Mesodermal cell (in vitro differentiated cells): ENCODE data around the gene PRODH2.

ENCODE experiments used
- H3K27ac ChIP-seq: 2 replicates; pipeline ENCODE4 v1.7.0; 2013; ENCODE audit warnings: mild to moderate bottlenecking, low read depth, low read length, moderate library complexity; ENCODE audit not compliant: severe bottlenecking
- H3K36me3 ChIP-seq: 2 replicates; pipeline ENCODE4 v1.7.1; 2013; ENCODE audit warnings: mild to moderate bottlenecking, low read length, moderate library complexity; ENCODE audit not compliant: control insufficient read depth, insufficient read depth
- H3K4me1 ChIP-seq: one replicate; pipeline ENCODE4 v1.7.1; 2013; ENCODE audit warnings: mild to moderate bottlenecking, low read length; ENCODE audit not compliant: insufficient read depth, control insufficient read depth, poor library complexity, severe bottlenecking
- H3K4me3 ChIP-seq: 2 replicates; pipeline ENCODE4 v1.7.0; 2013; ENCODE audit warnings: low read length, control low read depth, mild to moderate bottlenecking; ENCODE audit not compliant: insufficient read depth, poor library complexity, severe bottlenecking; ENCODE audit errors: extremely low read depth
- H3K9me3 ChIP-seq: 2 replicates; pipeline ENCODE4 v1.7.1; 2013; ENCODE audit warnings: mild to moderate bottlenecking, low read length, moderate library complexity; ENCODE audit not compliant: control insufficient read depth
- WGBS, 2 experiments: methylation state at CpG; one replicate each; pipeline ENCODE4 v1.1.5; 2013; ENCODE audit warnings: missing lambda C conversion rate in 2 of 2; ENCODE audit not compliant: insufficient coverage in 2 of 2; 5-methylcytosine and 5-hydroxymethylcytosine counted together

PRODH2 gene

GRCh38 chr19:35786299-35787160 is 26.1 kb downstream of the PRODH2 start:
- Histone ChIP-seq H3K27ac (no peak overlapping the region), H3K9me3 (no peaks in the 10 kb centered on the region), H3K4me3 (no peak overlapping the region), H3K4me1 (peaks cover 4% of the 10 kb centered on the region), H3K36me3 (peaks cover 12% of the 10 kb centered on the region)
- WGBS, 2 experiments = 94 to 97% methylated on average over 19 to 24 of the region's 31 CpGs

- H3K9me3 ChIP-seq = no peaks in the 10 kb centered on the region
- no peak overlapping the region for H3K4me3 ChIP-seq
- peaks cover 4% of the 10 kb centered on the region for H3K4me1 ChIP-seq
- H3K36me3 ChIP-seq = peaks cover 17% of the 10 kb centered on the region
- 78 to 97% methylated on average over 6 to 10 of the region's 10 CpGs for WGBS, 2 experiments
- H3K27ac ChIP-seq = no peak overlapping the region
Measured at GRCh38 chr19:35785339-35785627, 27.4 kb downstream of the PRODH2 start.

- Histone ChIP-seq H3K27ac (no peak overlapping the region), H3K4me3 (no peak overlapping the region), H3K9me3 (no peaks in the 10 kb centered on the region), H3K36me3 (peaks cover 22% of the 10 kb centered on the region), H3K4me1 (peaks cover 4% of the 10 kb centered on the region)
- WGBS, 2 experiments = 47 to 55% methylated on average over 25 to 36 of the region's 45 CpGs
Measured at GRCh38 chr19:35784503-35785338, 27.9 kb downstream of the PRODH2 start.

GRCh38 chr19:35783469-35784434 is 28.9 kb downstream of the PRODH2 start:
- WGBS, 2 experiments = 69 to 81% methylated on average over 14 to 23 of the region's 28 CpGs
- no peaks in the 10 kb centered on the region for H3K9me3 ChIP-seq

GRCh38 chr19:35782589-35782988 is 30.1 kb downstream of the PRODH2 start:
- H3K9me3 ChIP-seq = no peaks in the 10 kb centered on the region
- 90 to 100% methylated on average over 7 to 9 of the region's 12 CpGs for WGBS, 2 experiments
- no peak overlapping the region for H3K4me3 ChIP-seq
- no peak overlapping the region for H3K27ac ChIP-seq
- peaks cover 31% of the 10 kb centered on the region for H3K36me3 ChIP-seq
- H3K4me1 ChIP-seq = peaks cover 6% of the 10 kb centered on the region

More at GRCh38 chr19:35783469-35784434, 28.9 kb downstream of the PRODH2 start:
- Histone ChIP-seq H3K4me3 (no peak overlapping the region), H3K27ac (no peak overlapping the region), H3K4me1 (peaks cover 4% of the 10 kb centered on the region), H3K36me3 (peaks cover 24% of the 10 kb centered on the region)

GRCh38 chr19:35781650-35782049 is 31.0 kb downstream of the PRODH2 start:
- no peak overlapping the region for H3K4me3 ChIP-seq
- peaks cover 31% of the 10 kb centered on the region for H3K36me3 ChIP-seq
- WGBS, 2 experiments = 54% methylated on average over 5 to 6 of the region's 9 CpGs
- H3K27ac ChIP-seq = no peak overlapping the region
- no peaks in the 10 kb centered on the region for H3K9me3 ChIP-seq
- H3K4me1 ChIP-seq = peaks cover 15% of the 10 kb centered on the region

GRCh38 chr19:35780717-35781116 is 31.9 kb downstream of the PRODH2 start:
- Histone ChIP-seq H3K9me3 (no peaks in the 10 kb centered on the region), H3K27ac (no peak overlapping the region), H3K36me3 (peaks cover 26% of the 10 kb centered on the region), H3K4me3 (no peak overlapping the region), H3K4me1 (peaks cover 24% of the 10 kb centered on the region)
- WGBS, 2 experiments = 95 to 98% methylated on average over 16 to 20 of the region's 20 CpGs

- H3K4me3 ChIP-seq = no peak overlapping the region
- no peaks in the 10 kb centered on the region for H3K9me3 ChIP-seq
- WGBS, 2 experiments = 90 to 92% methylated on average over 12 to 15 of the region's 16 CpGs
- H3K4me1 ChIP-seq = peaks cover 24% of the 10 kb centered on the region
- H3K27ac ChIP-seq = no peak overlapping the region
- peaks cover 23% of the 10 kb centered on the region for H3K36me3 ChIP-seq
Measured at GRCh38 chr19:35780058-35780457, 32.6 kb downstream of the PRODH2 start.

GRCh38 chr19:35779033-35779432 is 33.6 kb downstream of the PRODH2 start:
- Histone ChIP-seq H3K9me3 (no peaks in the 10 kb centered on the region), H3K4me1 (peaks cover 24% of the 10 kb centered on the region), H3K4me3 (no peak overlapping the region), H3K36me3 (peaks cover 23% of the 10 kb centered on the region), H3K27ac (no peak overlapping the region)
- WGBS, 2 experiments = 92 to 95% methylated on average over 8 of the region's 8 CpGs

GRCh38 chr19:35777961-35778360 is 34.7 kb downstream of the PRODH2 start:
- WGBS, 2 experiments = 91 to 98% methylated on average over 7 of the region's 7 CpGs
- H3K36me3 ChIP-seq = peaks cover 23% of the 10 kb centered on the region
- H3K27ac ChIP-seq = no peak overlapping the region
- H3K9me3 ChIP-seq = no peaks in the 10 kb centered on the region
- H3K4me1 ChIP-seq = peaks cover 20% of the 10 kb centered on the region
- no peak overlapping the region for H3K4me3 ChIP-seq
